Measurements from ENCODE around the gene DPP3.

DPP3 gene

GRCh38 chr11:66524304-66525040, 44.2 kb downstream of the DPP3 start:
- TF ChIP-seq ZNF19 (tag by site-specific recombination; IDR thresholded peaks at IDR 0.05; ENCODE audit: low read depth): no peak
- no peak for TF ChIP-seq KLF7 (tag by site-specific recombination; IDR thresholded peaks at IDR 0.05; ENCODE audit: borderline replicate concordance)
- TF ChIP-seq BCL11B (tag by site-specific recombination; IDR thresholded peaks at IDR 0.05; ENCODE audit: low read depth): no peak
- no peak for TF ChIP-seq CTCF (tag by site-specific recombination; IDR thresholded peaks at IDR 0.05)
- H3K36me3 ChIP-seq (ENCODE audit: control insufficient read depth in 2 of 2, insufficient read depth in 1 of 2, low read length in 2 of 2): peaks cover 0 to 63% of the 10 kb centered on the region in 2 experiments; a peak in 2 of 3 replicates
- CTCF ChIA-PET: no interaction called here
- H3K27ac ChIP-seq (ENCODE audit: extremely low read depth, low read depth, low read length): no peak overlapping the region
- POLR2A ChIA-PET: interaction anchor here (0.7 kb wide), 1 partner anchor 40 kb away, joined by 3 read pairs; no protein-coding TSS in a partner anchor
- H3K4me1 ChIP-seq (ENCODE audit: control insufficient read depth, insufficient read depth, low read length): no peaks in the 10 kb centered on the region
- no peaks in the 10 kb centered on the region for H3K9me3 ChIP-seq (ENCODE audit: control insufficient read depth, insufficient read depth, low read depth, low read length)
- H3K4me3 ChIP-seq (ENCODE audit: low read depth, low read length): no peak overlapping the region

GRCh38 chr11:66529069-66529468, 48.8 kb downstream of the DPP3 start:
- TF ChIP-seq INSM2 (tag by site-specific recombination; IDR thresholded peaks at IDR 0.05) (no peak), ZNF629 (tag by site-specific recombination; IDR thresholded peaks at IDR 0.05) (no peak), ZNF473 (tag by site-specific recombination; IDR thresholded peaks at IDR 0.05) (no peak), ZNF274 (IDR thresholded peaks at IDR 0.05; ENCODE audit: low read length) (no peak), ZNF274 (tag by site-specific recombination; IDR thresholded peaks at IDR 0.05; ENCODE audit: borderline replicate concordance) (no peak), ZNF449 (tag by site-specific recombination; IDR thresholded peaks at IDR 0.05) (no peak), SP2 (tag by site-specific recombination; IDR thresholded peaks at IDR 0.05) (no peak), ZBTB6 (tag by site-specific recombination; IDR thresholded peaks at IDR 0.05) (no peak), ZNF266 (tag by site-specific recombination; IDR thresholded peaks at IDR 0.05; ENCODE audit: low read depth) (no peak), PRDM10 (tag by site-specific recombination; IDR thresholded peaks at IDR 0.05) (no peak), ZNF211 (tag by site-specific recombination; IDR thresholded peaks at IDR 0.05; ENCODE audit: low read depth) (no peak), MEIS1 (CRISPR knock-in tag; IDR thresholded peaks at IDR 0.05; ENCODE audit: borderline replicate concordance) (no peak), ZNF157 (tag by site-specific recombination; IDR thresholded peaks at IDR 0.05) (no peak), ZNF324 (tag by site-specific recombination; IDR thresholded peaks at IDR 0.05) (no peak), ZNF830 (tag by site-specific recombination; IDR thresholded peaks at IDR 0.05; ENCODE audit: low read depth) (no peak)
- Histone ChIP-seq H3K4me1 (ENCODE audit: control insufficient read depth, insufficient read depth, low read length) (no peaks in the 10 kb centered on the region), H3K4me3 (ENCODE audit: low read depth, low read length) (no peak overlapping the region), H3K27ac (ENCODE audit: extremely low read depth, low read depth, low read length) (no peak overlapping the region), H3K9me3 (ENCODE audit: control insufficient read depth, insufficient read depth, low read depth, low read length) (no peaks in the 10 kb centered on the region), H3K36me3 (ENCODE audit: control insufficient read depth in 2 of 2, insufficient read depth in 1 of 2, low read length in 2 of 2) (peaks cover 0 to 34% of the 10 kb centered on the region in 2 experiments; a peak in 2 of 3 replicates)
- POLR2A ChIA-PET: no interaction called here
- CTCF ChIA-PET: interaction anchor here (0.7 kb wide), 1 partner anchor 351 kb away, joined by 3 read pairs; no protein-coding TSS in a partner anchor
